ENCODE data around the gene POMGNT2. TPM values are rescaled to one million over a fixed set of nuclear protein-coding genes. Genes with fewer than 3 reads are reported as not detected.

The POMGNT2 gene
- total and polyA plus RNA-seq, 2 of the 8 experiments (the other 6 are each of a cell fraction or from before 2014, with no cell fraction given): 13.6 to 35.7 TPM

- H2AK5ac ChIP-seq (ENCODE audit: low read depth, low read length): no peak overlapping the region
- no peak overlapping the region for H3K9ac ChIP-seq (replicated peaks in 1 of 4; ENCODE audit: extremely low read depth in 1 of 4, low read depth in 3 of 4, low read length in 3 of 4)
- H2BK12ac ChIP-seq (ENCODE audit: low read depth, low read length): no peak overlapping the region
- no peaks in the 10 kb centered on the region for H3K36me3 ChIP-seq (ENCODE audit: control insufficient read depth in 2 of 4, insufficient read depth in 4 of 4, low read length in 3 of 4)
- TF ChIP-seq RBBP5 (IDR thresholded peaks at IDR 0.05; ENCODE audit: borderline replicate concordance, low read depth, low read length): no peak
- no peak overlapping the region for H3K14ac ChIP-seq (ENCODE audit: insufficient read length)
- no peaks in the 10 kb centered on the region for H3K79me1 ChIP-seq (ENCODE audit: low read depth, low read length)
- H3K9me3 ChIP-seq (ENCODE audit: insufficient read depth in 2 of 2, low read depth in 1 of 2, low read length in 1 of 2): no peaks in the 10 kb centered on the region
- no peak overlapping the region for H4K91ac ChIP-seq (replicated peaks; ENCODE audit: insufficient read length, low read length)
- H3K4me2 ChIP-seq (ENCODE audit: insufficient read depth in 1 of 2, low read depth in 2 of 2, low read length in 2 of 2): no peak overlapping the region
- no peaks in the 10 kb centered on the region for H3K4me1 ChIP-seq (replicated peaks in 1 of 4; ENCODE audit: control insufficient read depth in 3 of 4, insufficient read depth in 4 of 4, low read length in 3 of 4)
- H3K18ac ChIP-seq (ENCODE audit: extremely low read depth, low read length): no peak overlapping the region
- DNase-seq (ENCODE audit: low read depth in 1 of 2, low spot score in 2 of 2): peak in 1 of 2 experiments; percentile 31
- no peaks in the 10 kb centered on the region for H3K23me2 ChIP-seq (ENCODE audit: low read depth, low read length)
- H2BK120ac ChIP-seq (replicated peaks; ENCODE audit: low read depth, low read length): no peak overlapping the region
- no peak overlapping the region for H3K4ac ChIP-seq (replicated peaks; ENCODE audit: insufficient read length, low read depth, low read length)
- WGBS, 2 experiments (ENCODE audit: extremely low coverage in 1 of 2, insufficient coverage in 1 of 2, insufficient read length in 1 of 2, insufficient replicate concordance in 2 of 2, low coverage in 1 of 2, low lambda C conversion rate in 2 of 2, missing lambda C conversion rate in 1 of 2): 91% methylated on average over 7 of the region's 7 CpGs; no CpG with 5 or more reads in 1 of the 2 experiments
- no peak overlapping the region for H3K4me3 ChIP-seq (ENCODE audit: extremely low read depth in 1 of 4, insufficient read depth in 2 of 4, low read depth in 3 of 4, low read length in 4 of 4)
- H3K79me2 ChIP-seq (ENCODE audit: control insufficient read depth in 1 of 2, insufficient read depth in 2 of 2, low read length in 2 of 2): no peaks in the 10 kb centered on the region
- H4K8ac ChIP-seq (ENCODE audit: extremely low read depth, insufficient read depth, low read length): no peak overlapping the region
- no peak overlapping the region for H4K5ac ChIP-seq (ENCODE audit: insufficient read length, low read depth, low read length)
- H3K56ac ChIP-seq (replicated peaks; ENCODE audit: insufficient read length, low read depth, low read length): no peak overlapping the region
- POLR2A ChIA-PET (ENCODE audit: partially characterized antibody): interaction anchor here (0.7 kb wide), 1 partner anchor 94 kb away, joined by 3 read pairs; the partner anchor contains the start of gene GASK1A
- H2BK5ac ChIP-seq (ENCODE audit: low read depth, low read length): no peak overlapping the region
- CTCF ChIA-PET (ENCODE audit: partially characterized antibody): interaction anchor here (1.1 to 4.5 kb wide), 3 partner anchors 8 to 111 kb away, joined by 3 to 65 read pairs (median 17); no protein-coding TSS in a partner anchor
- FAIRE-seq: no peak
- H3K23ac ChIP-seq (ENCODE audit: insufficient read length): no peak overlapping the region
- H3K27ac ChIP-seq (ENCODE audit: low read depth, low read length): no peak overlapping the region
- no peaks in the 10 kb centered on the region for H3K27me3 ChIP-seq (replicated peaks in 1 of 4; ENCODE audit: control insufficient read depth in 3 of 4, extremely low read depth in 1 of 4, insufficient read depth in 3 of 4, low read length in 3 of 4)
- no peak overlapping the region for H2BK15ac ChIP-seq (ENCODE audit: low read length)
- H2AFZ ChIP-seq (ENCODE audit: low read length): no peak overlapping the region
- no peak overlapping the region for H2BK20ac ChIP-seq (ENCODE audit: low read length)
- H4K20me1 ChIP-seq (replicated peaks in 1 of 2; ENCODE audit: control insufficient read depth in 1 of 2, insufficient read depth in 2 of 2, low read length in 2 of 2): no peaks in the 10 kb centered on the region
Measured at GRCh38 chr3:43073116-43073835, 32.6 kb downstream of the POMGNT2 start.
